Activated CD4-positive, alpha-beta T cell treated with anti-CD3 and anti-CD28 coated beads, Interleukin-2, amount 50 U/mL, for 16 hours (primary cell): ENCODE measurements around the gene PARP16.
"Not testable (repeated sequence)": the region's sequence is repeated elsewhere in the genome, so short reads cannot be mapped to it uniquely, and the experiment has no call there.

Source experiments
- DNase-seq: peaks from one replicate; pipeline ENCODE4 v3.0.0-alpha.2; 2020

PARP16 gene

DNA sequence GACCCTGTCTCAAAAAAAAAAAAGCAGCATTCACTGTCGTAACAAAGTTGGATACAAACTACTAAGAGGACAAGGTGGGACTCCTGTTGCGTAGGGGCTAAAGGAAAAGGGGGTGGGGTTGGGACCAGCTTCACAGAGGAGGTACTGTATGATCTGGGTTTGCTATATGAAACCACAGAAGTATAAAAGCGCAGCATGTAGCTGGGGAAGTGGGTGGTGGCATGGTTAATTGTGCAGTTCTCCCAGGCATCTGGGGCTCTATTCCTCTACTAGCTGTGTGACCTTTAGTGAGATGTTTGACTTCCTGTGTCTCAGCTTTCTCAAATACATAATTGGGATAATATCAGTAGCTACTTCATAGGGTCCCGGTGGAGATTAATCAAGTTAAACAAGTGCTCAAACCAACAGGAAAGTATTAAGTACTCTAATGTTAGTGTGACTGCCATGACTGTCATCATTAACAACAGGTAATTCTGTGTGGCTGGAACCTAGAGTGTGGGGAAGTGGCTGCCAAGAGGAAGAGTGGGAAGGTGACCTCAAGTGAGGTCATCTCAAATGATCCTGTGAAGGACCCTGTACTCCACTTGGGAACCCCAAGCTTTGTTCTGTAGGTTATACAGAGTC is 11.5 kb downstream of the PARP16 start:
- DNase-seq: no peak

DNA sequence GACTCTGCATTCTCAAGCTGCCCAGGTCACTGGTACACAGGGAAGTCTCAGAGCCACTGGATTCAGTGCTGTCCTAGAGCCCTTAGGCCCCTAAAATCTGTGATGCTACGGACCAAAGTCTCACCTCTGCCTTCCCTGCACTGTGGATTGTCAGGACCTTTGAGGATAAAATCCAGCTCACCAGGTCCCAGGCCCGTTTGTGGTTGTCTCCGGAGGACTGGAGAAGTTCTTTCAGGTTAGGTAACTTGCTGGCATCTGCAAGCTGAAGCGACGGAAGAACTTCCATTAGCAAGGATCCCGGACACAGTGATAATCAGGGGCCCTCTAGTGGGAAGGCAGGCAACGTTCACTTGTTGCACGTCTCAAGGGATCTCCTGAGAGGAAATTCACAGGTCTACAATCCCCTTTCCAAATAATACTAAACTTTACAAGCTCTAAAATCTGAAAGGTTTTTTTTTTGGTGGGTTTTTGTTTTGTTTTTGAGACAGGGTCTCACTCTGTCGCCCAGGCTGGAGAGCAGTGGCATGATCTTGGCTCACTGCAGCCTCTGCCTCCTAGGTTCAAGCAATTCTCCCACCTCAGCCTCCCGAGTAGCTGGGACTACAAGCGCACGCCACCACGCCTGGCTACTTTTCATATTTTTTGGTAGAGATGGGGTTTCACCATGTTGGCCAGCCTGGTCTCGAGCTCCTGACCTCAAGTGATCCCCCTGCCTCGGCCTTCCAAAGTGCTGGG is 15.7 kb downstream of the PARP16 start:
- peak; percentile 27 for DNase-seq

- DNase-seq: no peak
Measured at GRCh38 chr15:65268411-65268810, 18.3 kb downstream of the PARP16 start.

DNA sequence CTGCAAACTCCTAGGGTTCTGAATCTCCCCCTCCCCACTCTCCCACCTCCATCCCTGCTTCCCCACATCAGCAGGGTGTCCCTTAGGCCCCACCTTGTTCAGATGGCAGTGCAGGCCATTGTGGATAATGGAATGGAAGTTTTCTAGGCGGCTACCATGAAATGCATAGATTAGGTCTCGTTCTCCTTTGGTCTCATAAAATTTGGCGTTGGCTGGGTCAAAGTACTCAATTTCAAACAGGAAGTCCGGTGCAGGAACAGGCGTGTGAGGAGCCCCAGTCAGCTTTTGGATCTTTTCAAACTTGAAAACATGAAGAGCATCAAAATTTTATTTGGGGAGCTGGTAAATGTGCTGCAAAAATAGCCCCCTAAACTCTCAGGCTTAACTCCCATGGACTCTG is 20.2 kb downstream of the PARP16 start:
- no peak for DNase-seq

DNA sequence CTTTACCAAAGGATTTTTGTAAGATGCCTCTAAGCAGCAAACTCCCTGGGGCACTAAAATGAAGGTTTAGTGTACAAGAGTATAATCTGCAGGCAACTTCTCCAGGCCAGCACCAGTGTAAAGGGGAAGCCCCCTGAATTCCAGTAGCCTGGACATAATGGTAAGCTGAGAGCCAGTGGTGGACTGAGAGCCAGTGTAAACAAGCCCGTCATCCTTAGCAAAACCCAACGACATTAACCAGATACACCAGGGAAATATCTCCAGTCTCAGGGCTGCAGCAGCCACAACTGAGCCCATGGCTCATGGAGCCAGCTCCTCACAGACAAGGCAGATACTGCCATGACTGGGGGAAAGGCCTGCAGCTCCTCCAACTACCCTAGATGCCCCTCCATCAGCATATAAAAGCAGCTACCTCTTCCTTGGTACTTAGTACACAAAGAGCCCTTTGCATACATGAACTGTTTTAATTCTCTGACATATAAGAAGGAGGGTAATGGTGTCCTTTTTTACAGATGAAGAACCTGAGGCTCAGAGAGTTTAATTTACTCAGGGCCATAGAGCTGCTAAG is 21.7 kb downstream of the PARP16 start:
- no peak for DNase-seq

DNA sequence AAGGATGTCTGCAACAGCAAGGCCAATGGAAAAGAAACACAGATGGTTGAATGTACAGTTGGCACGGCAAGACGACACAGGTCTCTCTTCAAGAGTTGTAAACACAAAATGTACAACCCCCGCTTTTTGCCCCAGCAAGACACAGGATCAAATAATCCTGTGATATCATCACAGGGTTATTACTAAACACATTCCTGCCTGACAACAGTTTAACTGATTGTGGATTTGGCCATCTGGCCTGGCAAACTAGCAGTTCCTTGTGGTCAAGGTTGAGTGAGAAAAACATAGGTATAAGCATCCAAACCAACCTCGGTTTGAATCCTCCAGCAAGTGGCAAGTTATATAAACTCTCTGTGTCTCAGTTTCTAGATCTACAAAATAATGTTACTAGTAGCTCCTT is 23.4 kb downstream of the PARP16 start:
- no peak for DNase-seq

DNA sequence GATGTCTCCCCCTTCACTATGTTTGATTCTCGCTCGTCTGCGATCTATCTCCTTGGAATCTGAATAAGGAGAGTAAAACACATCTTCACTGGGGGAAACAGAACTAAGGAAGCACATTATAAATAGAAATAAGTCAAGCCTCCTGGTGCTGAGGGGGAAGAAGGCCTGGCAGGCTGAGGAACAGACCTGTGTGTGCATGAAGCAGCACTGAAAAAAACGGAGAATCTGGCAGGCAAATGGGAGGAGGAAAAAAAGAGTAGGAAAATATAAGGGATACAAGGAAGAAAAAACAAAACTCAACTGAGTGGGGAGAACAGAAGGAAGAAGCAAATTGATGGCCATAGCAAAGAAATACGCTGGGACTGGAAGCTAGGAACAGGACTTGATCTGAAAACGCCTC is 25.7 kb downstream of the PARP16 start:
- no peak for DNase-seq

- no peak for DNase-seq
Measured at GRCh38 chr15:65259367-65259797, 27.3 kb downstream of the PARP16 start.

GRCh38 chr15:65258375-65259262 is 28.1 kb downstream of the PARP16 start:
- DNase-seq: no peak

GRCh38 chr15:65255486-65256140 is 31.1 kb downstream of the PARP16 start:
- DNase-seq: no peak

- no peak for DNase-seq
Measured at GRCh38 chr15:65254758-65255157, 31.9 kb downstream of the PARP16 start.

DNA sequence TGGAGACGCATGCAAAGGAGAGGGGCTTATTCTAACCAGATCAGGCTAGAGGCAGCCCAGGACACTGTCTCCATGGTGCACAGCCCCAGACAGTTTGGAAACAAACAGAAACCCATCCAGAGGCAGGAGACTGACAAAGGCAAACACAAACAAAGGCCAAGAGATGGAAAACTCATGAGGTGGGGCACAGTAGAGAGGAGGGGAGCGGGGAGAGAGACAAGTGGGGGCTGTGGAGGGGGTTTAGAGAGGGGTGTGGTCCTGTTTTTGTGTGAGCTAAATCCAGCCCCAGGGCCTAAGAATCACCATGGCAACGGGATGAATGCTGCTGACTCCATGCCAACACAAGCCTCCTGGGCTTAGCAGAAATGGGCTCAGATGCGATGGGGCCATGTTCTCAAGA is 32.3 kb downstream of the PARP16 start:
- no peak for DNase-seq

GRCh38 chr15:65249641-65250040 is 37.0 kb downstream of the PARP16 start:
- DNase-seq: peak; percentile 52

DNA sequence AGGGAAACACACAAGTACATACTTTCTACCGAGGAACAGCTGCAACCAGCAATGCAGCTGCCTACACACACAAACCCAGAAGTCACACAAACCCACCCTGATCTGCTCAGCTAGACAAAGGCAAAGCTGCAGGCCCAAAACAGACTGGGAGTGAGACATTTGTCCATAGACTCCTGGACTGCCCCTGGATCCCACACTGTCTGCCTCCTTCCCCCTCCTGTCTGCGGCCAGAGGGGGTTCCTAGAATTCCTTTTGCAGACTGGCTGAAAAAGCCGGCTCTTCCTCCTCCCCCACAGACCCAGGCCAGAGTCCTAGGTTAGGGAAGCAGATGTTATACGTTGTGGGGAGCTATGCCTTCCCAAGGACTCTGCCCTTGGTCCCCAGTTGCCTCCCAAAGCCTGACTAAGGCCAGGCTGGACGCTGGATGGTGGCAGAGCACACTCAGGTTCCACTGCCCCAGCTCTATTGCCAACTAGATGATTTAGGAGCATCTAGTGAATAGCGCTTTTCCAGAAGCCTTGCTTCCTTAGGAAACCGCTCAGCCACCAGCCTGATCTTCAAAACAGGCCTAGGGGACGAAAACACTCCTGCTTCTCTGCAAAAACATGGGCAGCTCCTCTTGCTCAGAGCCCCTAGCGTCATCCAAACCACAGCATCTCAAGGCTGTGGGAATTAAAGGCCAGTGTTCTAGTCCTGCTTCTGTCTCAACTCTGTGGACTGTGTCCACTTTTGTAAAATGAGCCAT is 38.0 kb downstream of the PARP16 start:
- DNase-seq: no peak

DNA sequence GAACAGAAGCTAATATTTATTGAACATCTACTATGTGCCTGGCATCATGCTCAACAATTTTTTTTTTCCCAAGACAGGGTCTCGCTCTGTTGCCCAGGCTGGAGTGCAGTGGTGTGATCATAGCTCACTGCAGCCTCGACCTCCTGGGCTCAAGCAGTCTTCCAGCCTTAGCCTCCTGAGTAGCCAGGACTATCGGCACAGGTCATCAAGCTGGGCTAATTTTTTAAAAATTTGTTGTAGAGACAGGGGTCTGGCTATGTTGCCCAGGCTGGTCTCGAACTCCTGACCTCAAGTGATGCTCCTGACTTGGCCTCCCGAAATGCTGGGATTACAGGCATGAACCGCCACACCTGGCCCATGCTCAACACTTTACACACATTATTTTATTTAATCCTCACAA is 39.7 kb downstream of the PARP16 start:
- DNase-seq: no peak

- DNase-seq: no peak
Measured at GRCh38 chr15:65246026-65246714, 40.5 kb downstream of the PARP16 start.

DNA sequence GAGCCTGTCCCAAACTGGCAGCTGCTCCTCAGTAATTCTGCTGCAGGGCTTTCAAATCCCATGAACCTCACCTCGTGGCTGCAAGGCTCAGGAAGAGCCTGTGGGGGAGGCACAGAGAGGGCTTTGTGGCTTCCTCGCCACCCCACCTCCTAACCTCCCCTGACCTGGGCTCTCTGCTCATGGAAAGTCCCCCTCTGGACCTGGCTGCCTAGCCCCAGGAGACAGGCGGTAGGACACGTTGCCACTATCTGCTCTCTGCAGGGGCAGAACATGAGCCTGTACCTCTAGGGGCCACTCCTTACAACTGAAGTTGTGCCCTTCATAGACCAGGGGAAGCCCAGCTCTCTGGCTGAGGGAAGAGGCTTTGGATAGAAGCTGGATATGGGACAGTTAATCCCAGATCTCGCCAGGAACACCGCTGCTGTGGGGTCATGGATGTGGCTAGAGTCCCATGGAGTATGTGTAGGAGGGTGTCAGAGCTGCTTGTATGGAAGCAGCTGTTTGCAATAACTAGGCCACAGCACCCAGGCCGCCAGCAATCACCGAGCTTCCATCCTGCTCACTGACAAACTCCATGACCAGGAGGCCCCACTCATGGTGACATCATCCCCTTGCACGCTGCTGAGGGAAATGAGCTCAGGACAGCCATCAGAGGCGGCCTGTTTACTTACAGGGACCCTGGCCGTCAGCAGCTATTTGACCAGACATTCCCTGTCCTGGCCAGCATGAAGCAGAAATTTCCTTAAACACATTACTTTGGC is 41.4 kb downstream of the PARP16 start:
- no peak for DNase-seq

- no peak for DNase-seq
Measured at GRCh38 chr15:65244638-65245037, 42.0 kb downstream of the PARP16 start.

- DNase-seq: not testable (repeated sequence)
Measured at GRCh38 chr15:65236443-65236842, 50.2 kb downstream of the PARP16 start.

- no peak for DNase-seq
Measured at GRCh38 chr15:65233696-65234095, 53.0 kb downstream of the PARP16 start.

DNA sequence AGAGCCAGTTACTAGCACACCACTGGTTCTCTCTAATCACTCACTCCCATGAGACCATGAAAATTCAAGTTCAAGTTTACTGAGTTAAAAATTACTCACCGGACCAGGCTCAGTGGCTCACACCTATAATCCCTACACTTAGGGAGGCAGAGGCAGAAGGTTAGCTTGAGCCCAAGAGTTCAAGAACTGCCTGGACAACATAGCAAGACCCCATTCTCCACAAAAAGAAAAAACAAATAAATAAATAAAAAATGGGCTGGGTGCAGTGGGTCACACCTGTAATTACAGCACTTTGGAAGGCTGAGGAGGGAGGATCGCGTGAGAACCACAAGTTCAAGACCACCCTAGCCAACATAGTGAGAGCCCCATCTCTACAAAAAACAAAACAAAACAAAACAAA is 54.2 kb downstream of the PARP16 start:
- no peak for DNase-seq
